Heart right ventricle (tissue), 16 donors: ENCODE data around the gene HEXA. TPM values are rescaled to one million over a fixed set of nuclear protein-coding genes. Genes with fewer than 3 reads are reported as not detected.
A peak's percentile ranks its signal among the peaks of the same experiment; 100 is the strongest.
"Not testable (repeated sequence)": the region's sequence is repeated elsewhere in the genome, so short reads cannot be mapped to it uniquely, and the experiment has no call there.

Source experiments
- ATAC-seq, 8 donors: fragments of 200-7000 bp; cut with Tn5 transposase; one replicate each; pipeline ENCODE4 v1.9.1; 2020; ENCODE audit warnings: mild to moderate bottlenecking in 8 of 8, moderate library complexity in 8 of 8, moderate number of reproducible peaks in 1 of 8
- DNase-seq, 2 donors: peaks; one replicate each; pipeline ENCODE4 v3.0.0-alpha.2; 2020
- H3K27ac ChIP-seq, 10 donors: fragments of 200-600 bp; sonication (generic) in 2 of 10; one replicate each; pipeline versions ENCODE4 v1.5.0 to v1.8.0; 2020 to 2022; ENCODE audit warnings: mild to moderate bottlenecking in 3 of 10
- H3K27me3 ChIP-seq, 7 donors: fragments of 200-600 bp; one replicate each; pipeline ENCODE4 v1.8.0; 2021 to 2022; ENCODE audit warnings: mild to moderate bottlenecking in 2 of 7
- H3K36me3 ChIP-seq, 9 donors: fragments of 200-600 bp; sonication (generic) in 1 of 9; one replicate each; pipeline versions ENCODE4 v1.5.0 to v1.8.0; 2020 to 2022; ENCODE audit warnings: mild to moderate bottlenecking in 2 of 9
- H3K4me1 ChIP-seq, 9 donors: fragments of 200-600 bp; sonication (generic) in 1 of 9; one replicate each; pipeline versions ENCODE4 v1.5.0 to v1.8.0; 2020 to 2022; ENCODE audit warnings: mild to moderate bottlenecking in 4 of 9
- H3K4me3 ChIP-seq, 10 donors: fragments of 200-600 bp; sonication (generic) in 2 of 10; one replicate each; pipeline versions ENCODE4 v1.5.0 to v1.8.0; 2020 to 2022; ENCODE audit warnings: mild to moderate bottlenecking in 7 of 10, moderate library complexity in 2 of 10
- H3K9me3 ChIP-seq, 11 donors: fragments of 200-600 bp in 10 of 11; sonication (generic) in 2 of 11; one replicate each; pipeline versions ENCODE4 v1.5.0 to v1.8.0; 2013 to 2022; ENCODE audit warnings: mild to moderate bottlenecking in 2 of 11, control low read depth in 1 of 11, moderate library complexity in 1 of 11
- WGBS, 2 donors: extraction: QIAGEN DNeasy Blood & Tissue Kit; methylation state at CpG; one replicate each; pipeline ENCODE4 v1.1.7; 2013; ENCODE audit warnings: inconsistent platforms in 1 of 2; 5-methylcytosine and 5-hydroxymethylcytosine counted together
- intact Hi-C, 10 donors: fragments of 100-400 bp; cut with DNase I; formaldehyde crosslinking; loops; one replicate each; pipeline versions ENCODE4 v1.11.1 to v1.14.2; 2022
- long read RNA-seq, 3 donors: library from polyadenylated mRNA; unstranded; transcript quantifications; one replicate each; pipeline ENCODE4 v2.0.0, GENCODE V29; 2020 to 2021
- polyA plus RNA-seq, 2 donors: library from polyadenylated mRNA; stranded (reverse); fragments of 200-250 nt; gene quantifications; one replicate each; pipeline ENCODE4 v1.2.3, GENCODE V29; 2013
- total RNA-seq, 10 donors: library from RNA; stranded (reverse); fragmentation: NEBNext Ultra II Directional in 3 of 10; extraction: Animal tissue kit (Norgen Biotek cat#: 25700) in 3 of 10; gene quantifications; one replicate each; pipeline versions ENCODE4 v1.2.1 to v1.2.4, GENCODE V29; 2021 to 2023
- TF ChIP-seq, protein P1 (sequence below), 9 donors: fragments of 200-600 bp; sonication (generic) in 2 of 9; IDR thresholded peaks; one replicate each; pipeline versions ENCODE4 v1.5.0 to v1.8.0; 2021 to 2022; ENCODE audit warnings: antibody characterized with exemption in 9 of 9, mild to moderate bottlenecking in 5 of 9, moderate library complexity in 1 of 9
- donor health status: Arrhythmogenic right ventricular cardiomyopathy.
- donor health status: ischemic (EF 13 %, LVEDD 7.1; RV severe dilation, severe dysfunction).
- donor health status: healthy with polysubstance abuse.
- donor health status: DM: no; HTN: yes; CAD: no.
- donor health status: DM: no; HTN: no; CAD: no.
- donor health status: ischemic (EF 25% LVEDD 6.9; RV normal size, moderate dysfunction).
- donor health status: ischemic (EF 25% LVEDD 5.7; RV mildly dilated, moderate dysfunction).
- donor health status: healthy.
- donor health status: DM: yes; HTN: yes; CAD: no.
- donor health status: Ischemic cardiomyopathy.
- donor health status: ischemic (EF 35%, LVEDD 5.7; RV mildly dilated, moderate dysfunction).
- donor health status: nonischemic (EF 11% LVEDD 7.7; RV severe dilation, severe dysfunction).
- donor health status: DM: yes; HTN: yes; CAD: no.
- donor health status: PGD.
- donor health status: ischemic (EF 29% LVEDD 5.4; RV normal size, mild dysfunction).
- donor health status: nonischemic (EF 23%, LVEDD 6.1; RV moderate dilation, normal function).

The HEXA gene
- 100 to 1,000 TPM in 1 of 10 donors, 10 to 100 TPM in 9; 63.3 to 129 (median 77.3) TPM for total RNA-seq
- polyA plus RNA-seq = 10 to 100 TPM; 48.8 to 83.6 TPM
- long read RNA-seq, donor 1, full-length matches to known transcripts = 50 of 65 reads
- long read RNA-seq, donor 1, partial matches to known transcripts = 10 of 65 reads
- long read RNA-seq, donor 1, other reads (novel, unspliced or antisense) = 5 of 65 reads
- long read RNA-seq, donor 2, full-length matches to known transcripts = 78 of 88 reads
- long read RNA-seq, donor 2, partial matches to known transcripts = 4 of 88 reads
- long read RNA-seq, donor 2, other reads (novel, unspliced or antisense) = 6 of 88 reads
- long read RNA-seq, donor 3, full-length matches to known transcripts = 198 of 218 reads
- long read RNA-seq, donor 3, partial matches to known transcripts = 7 of 218 reads
- long read RNA-seq, donor 3, other reads (novel, unspliced or antisense) = 13 of 218 reads

DNA sequence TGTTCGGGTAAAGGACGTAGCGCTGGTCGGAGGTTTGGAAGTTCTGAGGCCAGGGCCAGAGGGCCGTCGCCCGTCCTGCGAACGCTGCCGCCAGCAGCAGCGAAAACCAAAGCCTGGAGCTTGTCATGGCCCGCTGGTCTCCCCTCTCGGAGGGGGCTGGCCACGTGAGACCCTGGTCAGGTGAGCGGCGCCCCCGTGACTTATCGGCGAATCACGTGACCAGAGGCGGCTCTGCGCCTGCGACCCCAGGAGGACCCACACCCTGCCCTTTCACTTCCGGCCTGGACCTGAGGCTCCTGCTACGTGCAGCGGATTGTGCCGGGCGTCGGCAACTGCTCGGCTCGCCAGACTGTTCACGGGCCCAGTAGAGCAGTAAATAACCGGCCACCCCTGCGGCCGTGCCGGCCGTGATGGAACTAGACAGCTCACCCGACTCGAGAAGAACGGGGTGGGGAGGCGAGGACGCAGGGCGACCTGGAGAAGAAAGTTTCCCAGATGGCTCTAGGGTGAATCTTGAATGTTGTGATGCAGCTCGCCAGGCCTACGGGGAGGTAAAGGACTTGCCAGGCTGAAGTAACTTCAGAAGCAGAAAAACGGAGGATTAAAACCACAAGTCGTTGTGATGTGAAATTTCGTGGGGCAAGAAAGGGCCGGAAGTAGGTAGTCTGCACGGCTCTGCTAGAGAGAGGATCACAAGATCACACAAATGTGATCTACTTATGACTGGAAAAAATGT is at the start of gene HEXA:
HEXA (minus strand) TSS at position 169 of the 736 bp plus-strand sequence; CDS start at position 127, 42 bp downstream.
- Histone ChIP-seq H3K36me3 (peaks cover 0 to 10% (median 0%) of the 10 kb centered on the region in 9 donors), H3K4me1 (peaks cover 6 to 74% (median 34%) of the 10 kb centered on the region in 9 donors), H3K27ac (peak within 1 kb of the TSS; percentile 57 to 94 (median 84)), H3K27me3 (no peaks in the 10 kb centered on the region), H3K4me3 (peak within 1 kb of the TSS; percentile 62 to 92 (median 77)), H3K9me3 (no peaks in the 10 kb centered on the region)
- WGBS, 2 donors = 0% methylated on average over 48 to 50 of the region's 50 CpGs
- peak; percentile 97 to 99 for DNase-seq
- TF ChIP-seq, protein P1, sequence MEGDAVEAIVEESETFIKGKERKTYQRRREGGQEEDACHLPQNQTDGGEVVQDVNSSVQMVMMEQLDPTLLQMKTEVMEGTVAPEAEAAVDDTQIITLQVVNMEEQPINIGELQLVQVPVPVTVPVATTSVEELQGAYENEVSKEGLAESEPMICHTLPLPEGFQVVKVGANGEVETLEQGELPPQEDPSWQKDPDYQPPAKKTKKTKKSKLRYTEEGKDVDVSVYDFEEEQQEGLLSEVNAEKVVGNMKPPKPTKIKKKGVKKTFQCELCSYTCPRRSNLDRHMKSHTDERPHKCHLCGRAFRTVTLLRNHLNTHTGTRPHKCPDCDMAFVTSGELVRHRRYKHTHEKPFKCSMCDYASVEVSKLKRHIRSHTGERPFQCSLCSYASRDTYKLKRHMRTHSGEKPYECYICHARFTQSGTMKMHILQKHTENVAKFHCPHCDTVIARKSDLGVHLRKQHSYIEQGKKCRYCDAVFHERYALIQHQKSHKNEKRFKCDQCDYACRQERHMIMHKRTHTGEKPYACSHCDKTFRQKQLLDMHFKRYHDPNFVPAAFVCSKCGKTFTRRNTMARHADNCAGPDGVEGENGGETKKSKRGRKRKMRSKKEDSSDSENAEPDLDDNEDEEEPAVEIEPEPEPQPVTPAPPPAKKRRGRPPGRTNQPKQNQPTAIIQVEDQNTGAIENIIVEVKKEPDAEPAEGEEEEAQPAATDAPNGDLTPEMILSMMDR (IDR thresholded peaks at IDR 0.05) = no peak
- intact Hi-C loops = loop anchor here in 6 of 10 donors (1.0 to 10.0 kb wide), 4 partner anchors 18 to 679 kb away; partner anchors contain the start of genes ARIH1 (in 5 of the 6) and NEO1 (in 1 of the 6)
- peak; percentile 96 to 99 (median 98) for ATAC-seq

DNA sequence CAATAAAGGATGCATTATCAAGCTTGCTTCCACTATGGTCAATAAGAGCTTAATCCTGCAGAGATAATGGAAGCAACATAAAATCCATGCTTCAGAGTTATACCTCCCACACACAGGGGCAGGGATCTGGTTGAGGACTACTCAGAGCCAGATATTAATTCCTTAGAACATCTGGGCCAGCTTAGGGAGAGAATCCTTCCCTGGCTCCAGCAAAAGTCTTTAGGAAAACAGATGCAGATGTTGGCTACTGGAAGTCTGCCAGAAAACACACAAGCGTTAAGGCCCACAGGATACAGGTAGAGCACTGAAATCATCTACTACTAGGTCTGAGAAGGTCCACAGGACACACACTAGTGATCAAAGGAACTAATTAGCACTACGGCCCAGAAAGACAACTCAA is 47.4 kb upstream of the HEXA start:
- Histone ChIP-seq H3K27ac (no peak overlapping the region), H3K4me1 (peaks cover 0 to 4% (median 0%) of the 10 kb centered on the region in 9 donors), H3K36me3 (no peaks in the 10 kb centered on the region), H3K9me3 (peaks cover 0 to 32% (median 10%) of the 10 kb centered on the region in 11 donors), H3K27me3 (no peaks in the 10 kb centered on the region), H3K4me3 (no peak overlapping the region)
- 67 to 70% methylated on average over 2 of the region's 2 CpGs for WGBS, 2 donors
- ATAC-seq (no peak), DNase-seq (no peak)
- TF ChIP-seq, protein P1 (IDR thresholded peaks at IDR 0.05) = no peak
- intact Hi-C loops = no loop called here

DNA sequence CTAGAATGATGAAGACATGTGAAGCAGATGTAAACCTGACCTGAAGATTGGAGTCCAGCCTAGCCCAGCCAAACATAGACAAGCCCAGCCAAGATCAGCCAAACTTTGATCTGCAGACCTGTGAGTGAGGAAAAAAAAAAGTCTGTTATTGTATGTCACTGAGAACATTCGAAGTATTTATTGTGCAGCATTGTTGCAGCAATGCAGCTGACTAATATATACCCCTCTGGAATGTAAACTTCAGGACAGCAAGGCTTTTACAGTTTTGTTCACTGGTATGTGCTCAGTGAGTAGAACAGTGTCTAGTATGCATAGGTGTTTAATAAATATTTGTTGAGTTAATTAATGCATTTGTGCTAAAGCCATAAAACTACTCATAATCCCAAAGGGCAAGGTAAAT is 45.7 kb upstream of the HEXA start:
- TF ChIP-seq, protein P1 (IDR thresholded peaks at IDR 0.05) = no peak
- 75 to 79% methylated on average over 1 of the region's 1 CpG for WGBS, 2 donors

DNA sequence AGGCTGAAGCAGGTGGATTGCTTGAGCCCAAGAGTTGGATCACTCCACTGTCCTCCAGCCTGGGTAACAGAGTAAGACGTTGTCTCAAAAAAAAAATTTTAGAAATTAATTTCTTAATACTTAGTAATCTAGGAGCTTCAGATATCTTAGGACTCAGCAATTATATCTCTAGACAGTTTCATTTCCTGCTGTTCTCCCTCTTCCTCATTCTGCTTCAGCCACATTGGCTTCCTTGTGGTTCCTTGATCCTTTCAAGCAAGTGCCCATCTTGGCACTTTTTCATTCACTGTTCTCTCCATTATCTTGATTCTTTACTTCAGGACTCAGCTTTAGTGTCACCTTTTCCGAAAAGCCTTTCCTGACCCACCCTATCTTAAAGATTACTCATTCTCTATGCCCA is 44.8 kb upstream of the HEXA start:
- no peak overlapping the region for H3K4me3 ChIP-seq
- peaks cover 0 to 4% (median 0%) of the 10 kb centered on the region in 9 donors for H3K4me1 ChIP-seq
- ATAC-seq (no peak), DNase-seq (no peak)
- 76% methylated on average over 2 of the region's 2 CpGs for WGBS, 2 donors
- TF ChIP-seq, protein P1 (IDR thresholded peaks at IDR 0.05) = no peak
- H3K36me3 ChIP-seq = no peaks in the 10 kb centered on the region
- H3K9me3 ChIP-seq = peaks cover 0 to 20% (median 10%) of the 10 kb centered on the region in 11 donors
- no peak overlapping the region for H3K27ac ChIP-seq
- no peaks in the 10 kb centered on the region for H3K27me3 ChIP-seq
- intact Hi-C loops = no loop called here

More for the DNA sequence above, 45.7 kb upstream of the HEXA start:
- H3K4me3 ChIP-seq = no peak overlapping the region
- H3K36me3 ChIP-seq = no peaks in the 10 kb centered on the region
- H3K4me1 ChIP-seq = peaks cover 0 to 4% (median 0%) of the 10 kb centered on the region in 9 donors
- ATAC-seq = no peak
- no peak for DNase-seq
- no peaks in the 10 kb centered on the region for H3K27me3 ChIP-seq
- H3K27ac ChIP-seq = no peak overlapping the region
- H3K9me3 ChIP-seq = peaks cover 0 to 26% (median 10%) of the 10 kb centered on the region in 11 donors
- intact Hi-C loops = no loop called here

DNA sequence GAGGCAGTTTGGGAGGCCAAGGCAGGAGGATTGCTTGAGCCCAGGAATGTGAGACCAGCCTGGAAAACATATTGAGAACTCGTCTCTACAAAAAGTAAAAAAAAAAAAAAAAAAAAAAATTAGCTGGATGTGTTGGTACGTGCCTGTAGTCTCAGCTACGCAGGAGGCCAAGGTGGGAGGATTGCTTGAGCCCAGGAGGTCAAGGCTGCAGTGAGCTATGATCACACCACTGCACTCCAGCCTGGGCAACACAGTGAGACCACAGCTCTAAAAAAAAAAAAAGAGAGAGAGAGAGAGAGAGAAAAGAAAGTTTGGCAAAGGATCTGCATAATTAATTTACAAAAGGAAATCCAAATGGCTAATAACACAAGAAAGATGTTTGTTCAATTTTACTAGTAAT is 44.0 kb upstream of the HEXA start:
- DNase-seq, ATAC-seq, H3K27me3 ChIP-seq, H3K4me3 ChIP-seq, H3K4me1 ChIP-seq, intact Hi-C loops, H3K36me3 ChIP-seq, H3K27ac ChIP-seq: not testable (repeated sequence)
- peaks cover 0 to 14% (median 5%) of the 10 kb centered on the region in 11 donors for H3K9me3 ChIP-seq
- WGBS, 2 donors = 74 to 81% methylated on average over 3 of the region's 3 CpGs
